ENCODE data around the gene UBE2S.

- TF ChIP-seq POLR2A (IDR thresholded peaks at IDR 0.05; ENCODE audit: low read depth, low read length) (no peak), SPI1 (IDR thresholded peaks at IDR 0.05; ENCODE audit: borderline replicate concordance, insufficient read depth, low read depth, low read length) (no peak), EED (IDR thresholded peaks at IDR 0.05; ENCODE audit: low read depth) (no peak), RAD21 (IDR thresholded peaks at IDR 0.05; ENCODE audit: insufficient read depth, low read depth, low read length) (no peak), BRCA1 (IDR thresholded peaks at IDR 0.05; ENCODE audit: low read depth, low read length) (no peak), CTCF (IDR thresholded peaks at IDR 0.05 in 2 of 3, conservative IDR thresholded peaks at IDR 0.05 in 1 of 3; ENCODE audit: control insufficient read depth in 2 of 3, extremely low read depth in 1 of 3, insufficient read depth in 1 of 3, low read depth in 3 of 3, low read length in 3 of 3) (no peak)
- TF ChIP-seq, protein P1, sequence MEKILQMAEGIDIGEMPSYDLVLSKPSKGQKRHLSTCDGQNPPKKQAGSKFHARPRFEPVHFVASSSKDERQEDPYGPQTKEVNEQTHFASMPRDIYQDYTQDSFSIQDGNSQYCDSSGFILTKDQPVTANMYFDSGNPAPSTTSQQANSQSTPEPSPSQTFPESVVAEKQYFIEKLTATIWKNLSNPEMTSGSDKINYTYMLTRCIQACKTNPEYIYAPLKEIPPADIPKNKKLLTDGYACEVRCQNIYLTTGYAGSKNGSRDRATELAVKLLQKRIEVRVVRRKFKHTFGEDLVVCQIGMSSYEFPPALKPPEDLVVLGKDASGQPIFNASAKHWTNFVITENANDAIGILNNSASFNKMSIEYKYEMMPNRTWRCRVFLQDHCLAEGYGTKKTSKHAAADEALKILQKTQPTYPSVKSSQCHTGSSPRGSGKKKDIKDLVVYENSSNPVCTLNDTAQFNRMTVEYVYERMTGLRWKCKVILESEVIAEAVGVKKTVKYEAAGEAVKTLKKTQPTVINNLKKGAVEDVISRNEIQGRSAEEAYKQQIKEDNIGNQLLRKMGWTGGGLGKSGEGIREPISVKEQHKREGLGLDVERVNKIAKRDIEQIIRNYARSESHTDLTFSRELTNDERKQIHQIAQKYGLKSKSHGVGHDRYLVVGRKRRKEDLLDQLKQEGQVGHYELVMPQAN (conservative IDR thresholded peaks at IDR 0.05), result no peak
These were observed 56.8 kb downstream of the UBE2S start for GRCh38 chr19:55350620-55351315.
